Measurements from ENCODE around the gene MGAT5B.
"Not testable (repeated sequence)": the region's sequence is repeated elsewhere in the genome, so short reads cannot be mapped to it uniquely, and the experiment has no call there.

The MGAT5B gene

GRCh38 chr17:76848670-76849069 lies 19.5 kb upstream of the MGAT5B start:
- no peak for DNase-seq (ENCODE audit: low read depth in 3 of 3)

GRCh38 chr17:76849160-76849559 lies 19.0 kb upstream of the MGAT5B start:
- not testable (repeated sequence) for DNase-seq (ENCODE audit: low read depth in 3 of 3)

GRCh38 chr17:76852843-76853242 lies 15.4 kb upstream of the MGAT5B start:
- DNase-seq (ENCODE audit: low read depth in 3 of 3), result no peak

- no peak for DNase-seq (ENCODE audit: low read depth in 3 of 3)
Observed at GRCh38 chr17:76855105-76855504, 13.1 kb upstream of the MGAT5B start.

- DNase-seq (ENCODE audit: low read depth in 3 of 3), result no peak
Observed at GRCh38 chr17:76862079-76862478, 6.1 kb upstream of the MGAT5B start.

GRCh38 chr17:76862494-76862893 lies 5.7 kb upstream of the MGAT5B start:
- DNase-seq (ENCODE audit: low read depth in 3 of 3), result no peak

GRCh38 chr17:76864024-76864423 lies 4.2 kb upstream of the MGAT5B start:
- DNase-seq (ENCODE audit: low read depth in 3 of 3), result no peak

GRCh38 chr17:76865174-76865573 lies 3.0 kb upstream of the MGAT5B start:
- no peak for DNase-seq (ENCODE audit: low read depth in 3 of 3)

- DNase-seq (ENCODE audit: low read depth in 3 of 3), result no peak
Observed at GRCh38 chr17:76866203-76866602, 2.0 kb upstream of the MGAT5B start.

- no peak for DNase-seq (ENCODE audit: low read depth in 3 of 3)
Observed at GRCh38 chr17:76866774-76867577, 1.2 kb upstream of the MGAT5B start.

GRCh38 chr17:76867578-76868175 lies 527 bp upstream of the MGAT5B start:
- DNase-seq (ENCODE audit: low read depth in 3 of 3), result no peak

GRCh38 chr17:76868669-76869495 lies 678 bp downstream of the MGAT5B start:
- no peak for DNase-seq (ENCODE audit: low read depth in 3 of 3)

- DNase-seq (ENCODE audit: low read depth in 3 of 3), result no peak
Observed at GRCh38 chr17:76869496-76870376, 1.5 kb downstream of the MGAT5B start.

- DNase-seq (ENCODE audit: low read depth in 3 of 3), result no peak
Observed at GRCh38 chr17:76870377-76870714, 2.1 kb downstream of the MGAT5B start.

GRCh38 chr17:76871668-76872067 lies 3.5 kb downstream of the MGAT5B start:
- DNase-seq (ENCODE audit: low read depth in 3 of 3), result no peak

GRCh38 chr17:76872221-76872873 lies 4.1 kb downstream of the MGAT5B start:
- no peak for DNase-seq (ENCODE audit: low read depth in 3 of 3)

GRCh38 chr17:76872874-76873221 lies 4.6 kb downstream of the MGAT5B start:
- no peak for DNase-seq (ENCODE audit: low read depth in 3 of 3)

GRCh38 chr17:76873856-76874255 lies 5.7 kb downstream of the MGAT5B start:
- DNase-seq (ENCODE audit: low read depth in 3 of 3), result no peak

- DNase-seq (ENCODE audit: low read depth in 3 of 3), result no peak
Observed at GRCh38 chr17:76877437-76877836, 9.2 kb downstream of the MGAT5B start.

GRCh38 chr17:76878568-76878967 lies 10.4 kb downstream of the MGAT5B start:
- DNase-seq (ENCODE audit: low read depth in 3 of 3), result no peak

- DNase-seq (ENCODE audit: low read depth in 3 of 3), result no peak
Observed at GRCh38 chr17:76879254-76879653, 11.1 kb downstream of the MGAT5B start.

All from stimulated activated CD4-positive, alpha-beta T cell treated with anti-CD3 and anti-CD28 coated beads, TNF-alpha, amount 100 ng/mL, for 48 hours (primary cell).